HG03521 (cell line): Measurements from ENCODE around the gene ZNF444.
"Not testable (repeated sequence)": the region's sequence is repeated elsewhere in the genome, so short reads cannot be mapped to it uniquely, and the experiment has no call there.

Source experiments
- ATAC-seq: cut with Tn5 transposase; IDR thresholded peaks from one replicate; pipeline ENCODE4 v1.9.1; 2021; ENCODE audit warnings: mild to moderate bottlenecking, moderate library complexity; ENCODE audit not compliant: unreplicated experiment

The ZNF444 gene

DNA sequence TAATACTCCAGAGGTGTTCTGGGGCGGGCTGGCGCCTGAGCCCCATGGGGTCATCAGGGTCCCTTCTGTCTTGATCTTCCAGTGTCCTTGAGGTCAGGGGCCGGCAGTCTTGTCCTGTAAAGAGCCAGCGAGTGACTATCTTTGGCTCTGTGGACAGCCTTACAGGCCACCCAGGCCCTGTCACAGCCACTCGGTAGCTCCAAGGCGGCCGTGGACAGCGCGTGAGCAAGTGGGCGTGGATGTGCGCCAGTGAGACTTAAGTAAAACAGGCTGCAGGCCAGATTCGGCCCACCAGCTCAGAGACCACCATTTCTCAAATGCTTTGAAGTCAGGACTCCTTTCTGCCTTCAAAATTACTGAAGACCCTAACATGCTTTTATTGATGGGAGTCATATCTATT, 3.7 kb downstream of the ZNF444 start:
- ATAC-seq: no peak

DNA sequence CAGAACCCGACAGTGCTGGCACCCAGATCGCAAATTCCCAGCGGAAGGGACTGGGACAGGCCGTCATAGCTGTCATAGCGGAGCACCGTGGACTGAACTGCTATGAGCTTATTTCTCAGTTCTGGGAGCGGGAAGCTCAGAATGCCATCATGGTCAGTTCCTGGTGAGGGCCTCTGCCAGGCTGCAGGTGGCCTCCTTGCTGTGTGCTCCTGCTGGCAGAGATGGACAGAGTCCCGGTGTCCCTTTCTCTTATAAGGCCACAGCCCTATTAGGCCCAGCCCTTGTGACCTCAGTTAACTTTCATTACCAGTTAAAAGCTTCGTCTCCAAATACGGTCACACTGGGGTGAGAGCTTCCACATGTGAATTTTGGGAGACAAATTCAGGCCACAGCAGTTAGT, 4.6 kb downstream of the ZNF444 start:
- ATAC-seq: no peak

DNA sequence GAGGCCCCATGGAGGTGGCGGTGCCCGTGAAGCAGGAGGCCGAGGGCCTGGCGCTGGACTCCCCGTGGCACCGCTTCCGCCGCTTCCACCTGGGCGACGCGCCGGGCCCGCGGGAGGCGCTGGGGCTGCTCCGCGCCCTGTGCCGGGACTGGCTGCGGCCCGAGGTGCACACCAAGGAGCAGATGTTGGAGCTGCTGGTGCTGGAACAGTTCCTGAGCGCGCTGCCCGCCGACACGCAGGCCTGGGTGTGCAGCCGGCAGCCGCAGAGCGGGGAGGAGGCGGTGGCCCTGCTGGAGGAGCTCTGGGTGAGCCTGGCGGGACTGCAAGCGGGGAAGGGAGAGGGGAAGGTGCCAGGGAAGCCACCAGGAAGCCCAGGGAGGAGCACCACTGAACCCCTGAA, 5.8 kb downstream of the ZNF444 start:
- ATAC-seq: no peak

DNA sequence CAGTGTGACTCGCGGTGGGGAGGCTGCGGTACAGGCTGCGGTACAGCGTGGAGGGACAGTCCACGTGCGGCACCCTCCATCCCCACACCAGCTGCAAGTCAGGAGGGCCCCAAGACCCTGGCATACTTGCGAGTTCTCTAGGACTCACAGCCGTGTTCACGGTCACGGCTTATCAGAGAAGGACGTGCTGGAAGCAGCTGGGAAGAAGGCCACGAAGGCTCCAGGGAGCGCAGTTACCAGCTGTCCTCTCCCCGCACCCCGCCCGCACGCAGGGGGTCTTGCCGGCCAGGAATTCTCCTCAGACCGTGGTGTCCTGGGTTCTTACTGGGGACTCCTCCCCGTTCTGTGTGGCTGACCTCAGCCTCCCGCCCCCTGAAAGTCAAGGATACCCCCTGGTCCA, 6.2 kb downstream of the ZNF444 start:
- no peak for ATAC-seq

DNA sequence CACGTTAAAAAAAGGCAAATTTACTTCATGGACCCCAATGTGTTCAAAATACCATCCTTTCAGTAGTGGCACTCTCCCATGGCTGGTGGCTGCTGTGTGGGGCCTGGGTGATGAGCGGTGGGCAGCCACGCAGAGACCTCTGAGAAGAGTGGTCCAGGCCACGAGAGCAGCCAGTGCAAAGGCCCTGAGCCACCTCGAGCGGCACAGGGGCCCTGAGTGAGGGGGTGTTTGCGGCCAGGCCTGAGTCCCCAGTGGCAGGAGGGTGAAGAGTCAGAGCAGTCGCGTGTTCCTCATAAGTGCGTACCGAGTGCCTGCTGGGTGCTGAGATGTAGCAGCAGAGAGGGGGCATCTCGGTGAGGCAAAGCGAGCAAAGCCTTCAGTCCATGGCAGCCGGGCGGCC, 7.0 kb downstream of the ZNF444 start:
- ATAC-seq: no peak

DNA sequence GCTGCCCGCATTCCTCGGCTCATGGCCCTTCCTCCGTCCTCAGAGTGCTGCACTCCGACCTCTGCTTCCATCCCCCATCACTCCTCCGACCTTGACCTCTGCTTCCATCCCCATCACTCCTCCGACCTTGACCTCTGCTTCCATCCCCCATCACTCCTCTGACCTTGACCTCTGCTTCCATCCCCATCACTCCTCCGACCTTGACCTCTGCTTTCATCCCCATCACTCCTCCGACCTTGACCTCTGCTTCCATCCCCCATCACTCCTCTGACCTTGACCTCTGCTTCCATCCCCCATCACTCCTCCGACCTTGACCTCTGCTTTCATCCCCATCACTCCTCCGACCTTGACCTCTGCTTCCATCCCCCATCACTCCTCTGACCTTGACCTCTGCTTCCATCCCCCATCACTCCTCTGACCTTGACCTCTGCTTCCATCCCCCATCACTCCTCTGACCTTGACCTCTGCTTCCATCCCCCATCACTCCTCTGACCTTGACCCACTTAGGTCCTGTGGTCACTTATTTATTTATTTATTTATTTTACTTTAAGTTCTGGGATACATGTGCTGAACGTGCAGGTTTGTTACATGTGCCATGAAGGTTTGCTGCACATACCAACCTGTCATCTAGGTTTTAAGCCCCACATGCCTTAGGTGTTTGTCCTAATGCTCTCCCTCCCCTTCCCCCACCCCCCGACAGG, 8.0 kb downstream of the ZNF444 start:
- not testable (repeated sequence) for ATAC-seq

DNA sequence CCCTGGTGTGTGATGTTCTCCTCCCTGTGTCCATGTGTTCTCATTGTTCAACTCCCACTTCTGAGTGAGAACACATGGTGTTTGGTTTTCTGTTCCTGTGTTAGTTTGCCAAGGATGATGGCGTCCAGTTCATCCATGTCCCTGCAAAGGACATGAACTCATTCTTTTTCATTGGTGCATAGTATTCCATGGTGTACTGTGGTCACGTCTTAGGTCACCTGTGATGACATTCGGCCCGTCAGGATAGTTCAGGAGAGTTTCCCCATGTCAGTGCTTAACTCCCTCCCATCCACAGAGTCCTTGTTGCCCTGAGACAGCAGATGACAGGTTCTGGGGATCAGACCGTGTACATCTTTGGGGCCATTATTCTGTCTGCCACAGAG, 8.6 kb downstream of the ZNF444 start:
- no peak for ATAC-seq

DNA sequence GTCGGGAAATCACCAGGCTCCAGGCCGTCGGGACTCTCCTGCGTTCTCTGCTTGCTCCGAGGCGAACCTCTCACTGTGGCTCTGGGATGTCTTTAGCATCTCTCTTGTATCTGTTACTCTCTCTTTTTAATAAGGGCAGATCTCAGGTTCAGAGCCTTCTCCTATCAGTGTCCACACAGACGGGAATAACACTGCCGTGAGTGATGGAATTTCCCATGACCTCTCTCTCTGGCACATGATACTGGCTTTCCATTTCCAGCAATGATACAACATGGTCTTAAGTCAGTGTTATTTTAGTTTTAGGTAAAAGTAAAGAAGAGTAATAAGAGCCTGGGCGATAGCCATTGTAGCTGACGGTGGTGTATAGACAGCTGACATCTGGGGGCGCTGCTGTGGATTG, 9.3 kb downstream of the ZNF444 start:
- ATAC-seq: no peak

DNA sequence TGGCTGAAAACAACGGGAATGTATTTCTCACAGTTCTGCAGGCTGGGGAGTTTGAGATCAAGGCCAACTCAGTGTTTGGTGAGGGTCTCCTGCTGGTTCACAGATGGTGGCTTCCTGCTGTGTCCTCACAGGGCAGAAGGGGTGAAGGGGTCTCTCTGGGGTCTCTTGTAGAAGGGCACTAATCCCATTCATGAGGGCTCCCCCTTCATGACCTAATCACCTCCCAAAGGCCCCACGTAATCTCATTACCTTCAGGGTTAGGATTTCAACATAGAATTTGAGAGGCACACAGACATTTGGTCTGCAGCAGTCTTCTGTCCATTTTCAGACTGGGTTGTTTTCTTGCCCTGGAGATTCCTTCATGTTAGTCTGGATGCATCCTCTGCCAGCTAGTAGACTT, 11.6 kb downstream of the ZNF444 start:
- no peak for ATAC-seq

DNA sequence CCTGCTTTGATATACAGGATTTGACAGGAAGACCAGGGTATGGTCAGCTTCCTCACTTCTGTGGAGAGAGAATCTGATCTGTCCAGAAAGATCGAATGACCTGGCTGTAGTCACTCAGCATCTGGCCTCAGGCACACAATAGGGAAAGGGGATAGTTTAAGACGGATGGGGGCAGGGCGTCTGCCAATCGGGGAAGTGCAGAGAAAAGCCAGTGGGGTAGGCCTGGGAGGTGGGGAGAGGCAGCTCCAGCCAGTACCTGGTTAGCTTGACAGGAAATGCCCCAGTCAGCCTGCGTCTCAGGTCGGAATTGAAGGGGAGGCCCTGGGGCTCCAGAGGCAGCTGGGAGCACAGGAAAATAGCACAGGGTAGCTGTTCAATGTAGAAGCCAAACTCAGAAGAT, 12.4 kb downstream of the ZNF444 start:
- no peak for ATAC-seq

DNA sequence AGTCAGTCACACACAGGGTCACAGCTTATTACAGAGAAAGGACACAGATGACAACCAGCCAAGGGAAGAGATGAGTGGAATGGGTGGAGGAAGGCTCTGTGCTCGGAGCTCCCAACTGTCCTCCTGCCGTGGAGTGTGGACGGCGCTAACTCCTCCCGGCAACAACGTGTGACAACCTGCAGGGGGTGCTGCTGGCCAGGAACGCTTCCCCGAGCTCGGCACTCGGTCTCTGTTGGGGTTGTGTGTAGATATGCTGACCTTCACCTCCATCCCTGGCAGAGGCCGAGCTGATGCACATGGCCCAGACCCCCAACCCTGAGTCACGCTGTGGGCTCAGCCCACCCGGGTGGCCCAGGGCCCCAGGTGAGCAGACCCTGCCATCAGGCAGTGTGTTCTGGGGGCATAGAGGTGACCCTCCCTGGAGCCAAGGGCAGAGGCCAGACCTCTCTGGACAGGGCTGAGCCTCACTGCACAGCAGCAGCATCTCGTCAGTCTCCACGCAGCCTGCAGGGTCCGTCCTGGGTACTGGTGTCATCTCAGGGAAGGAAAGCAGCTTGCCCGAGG, 14.1 kb downstream of the ZNF444 start:
- no peak for ATAC-seq

DNA sequence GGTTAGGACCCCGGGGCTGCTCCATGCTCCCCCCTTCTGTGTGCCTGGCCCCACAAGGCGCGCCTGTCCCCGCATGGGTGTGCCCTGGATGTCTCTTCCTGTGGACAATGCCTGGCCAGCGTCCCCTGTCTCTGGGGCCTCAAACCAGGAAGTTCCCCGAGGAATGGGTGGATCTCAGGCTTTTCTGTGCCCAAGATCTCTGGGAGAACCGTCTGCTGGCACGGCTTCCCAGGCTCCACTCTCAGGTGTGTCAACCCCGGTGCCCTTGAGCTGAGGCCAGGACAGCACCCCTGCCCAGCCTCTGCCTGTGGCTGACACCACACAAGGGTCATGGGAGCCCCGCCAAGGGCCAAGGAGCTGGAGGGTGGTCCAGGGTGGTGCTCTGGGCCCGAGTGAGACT, 15.7 kb downstream of the ZNF444 start:
- ATAC-seq: no peak

DNA sequence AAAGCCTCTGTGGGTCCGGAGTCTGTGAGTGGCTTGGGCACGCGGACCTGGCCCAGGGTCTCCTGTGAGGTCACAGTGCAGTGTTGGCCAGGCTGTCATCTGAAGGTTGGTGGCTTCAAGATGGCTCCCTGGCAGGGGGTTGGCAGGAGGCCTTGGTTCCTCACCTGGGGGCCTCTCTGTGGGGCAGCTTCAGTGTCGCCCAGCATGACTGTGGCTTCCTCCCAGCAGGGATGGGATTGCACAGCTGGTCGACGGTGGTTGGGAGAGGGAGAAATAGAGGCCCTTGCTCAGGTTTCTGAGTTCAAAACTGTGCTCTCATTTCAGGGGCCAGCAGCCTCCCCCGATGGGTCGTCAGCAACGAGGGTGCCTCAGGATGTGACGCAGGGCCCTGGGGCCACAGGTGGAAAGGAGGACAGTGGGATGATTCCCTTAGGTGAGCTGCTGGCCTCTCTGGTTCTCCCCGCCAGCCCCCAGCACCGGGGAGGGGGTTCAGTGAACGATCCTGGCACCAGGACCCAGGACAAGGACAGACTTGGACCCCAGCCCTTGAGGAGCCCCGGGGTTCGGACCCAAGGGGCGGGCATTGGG, 17.2 kb downstream of the ZNF444 start:
- no peak for ATAC-seq

DNA sequence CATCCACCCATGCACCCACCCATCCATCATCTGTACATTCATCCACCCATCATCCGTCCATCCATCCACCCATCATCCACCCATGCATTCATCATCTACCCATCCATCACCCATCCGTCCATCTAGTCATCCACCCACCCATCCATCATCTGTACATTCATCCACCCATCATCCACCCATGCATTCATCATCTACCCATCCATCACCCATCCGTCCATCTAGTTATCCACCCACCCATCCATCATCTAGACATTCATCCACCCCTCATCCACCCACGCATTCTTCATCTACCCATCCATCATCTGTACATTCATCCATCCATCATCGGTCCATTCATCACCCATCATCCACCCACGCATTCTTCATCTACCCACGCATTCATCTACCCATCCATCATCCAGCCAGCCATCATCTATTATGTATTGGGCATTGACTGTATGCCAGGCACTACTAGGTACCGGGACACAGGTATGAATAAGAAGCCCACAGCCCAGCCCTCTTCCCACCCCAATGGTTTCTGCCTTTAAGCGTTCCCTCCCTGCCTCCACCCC, 18.0 kb downstream of the ZNF444 start:
- no peak for ATAC-seq

DNA sequence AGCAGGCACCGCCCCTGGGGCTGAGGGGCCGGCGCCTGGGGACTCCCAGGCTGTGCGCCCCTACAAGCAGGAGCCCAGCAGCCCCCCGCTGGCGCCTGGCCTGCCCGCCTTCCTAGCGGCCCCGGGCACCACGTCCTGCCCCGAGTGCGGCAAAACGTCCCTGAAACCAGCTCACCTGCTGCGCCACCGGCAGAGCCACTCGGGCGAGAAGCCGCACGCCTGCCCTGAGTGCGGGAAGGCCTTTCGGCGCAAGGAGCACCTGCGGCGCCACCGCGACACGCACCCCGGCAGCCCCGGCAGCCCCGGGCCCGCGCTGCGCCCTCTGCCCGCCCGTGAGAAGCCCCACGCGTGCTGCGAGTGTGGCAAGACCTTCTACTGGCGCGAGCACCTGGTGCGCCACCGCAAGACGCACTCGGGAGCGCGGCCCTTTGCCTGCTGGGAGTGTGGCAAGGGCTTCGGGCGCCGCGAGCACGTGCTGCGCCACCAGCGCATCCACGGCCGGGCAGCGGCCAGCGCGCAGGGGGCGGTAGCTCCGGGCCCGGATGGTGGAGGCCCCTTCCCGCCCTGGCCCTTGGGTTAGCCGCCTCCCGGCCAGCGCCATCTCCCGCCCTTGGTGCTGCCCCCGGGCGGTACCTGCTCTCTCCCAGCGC, 18.7 kb downstream of the ZNF444 start:
- ATAC-seq: no peak

DNA sequence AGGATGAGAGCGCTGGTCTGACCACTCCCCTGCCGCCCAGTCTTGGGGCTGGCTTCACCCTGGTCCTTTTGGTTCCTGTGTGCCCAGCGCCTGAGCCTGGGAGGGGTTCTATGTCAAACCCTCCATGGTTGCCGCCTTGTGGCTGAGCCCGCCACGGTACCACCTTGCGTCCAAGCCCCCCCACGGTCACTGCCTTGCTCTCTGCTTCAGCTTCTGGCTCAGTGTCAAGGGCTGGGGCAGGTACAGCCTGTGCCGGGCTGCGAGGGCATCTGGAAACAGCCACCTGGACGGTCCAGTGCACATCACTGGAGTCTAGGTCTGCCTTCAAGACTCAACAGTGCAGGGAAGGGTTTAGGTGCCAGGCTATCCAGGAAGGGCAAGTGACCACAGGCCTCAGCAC, 20.4 kb downstream of the ZNF444 start:
- no peak for ATAC-seq

DNA sequence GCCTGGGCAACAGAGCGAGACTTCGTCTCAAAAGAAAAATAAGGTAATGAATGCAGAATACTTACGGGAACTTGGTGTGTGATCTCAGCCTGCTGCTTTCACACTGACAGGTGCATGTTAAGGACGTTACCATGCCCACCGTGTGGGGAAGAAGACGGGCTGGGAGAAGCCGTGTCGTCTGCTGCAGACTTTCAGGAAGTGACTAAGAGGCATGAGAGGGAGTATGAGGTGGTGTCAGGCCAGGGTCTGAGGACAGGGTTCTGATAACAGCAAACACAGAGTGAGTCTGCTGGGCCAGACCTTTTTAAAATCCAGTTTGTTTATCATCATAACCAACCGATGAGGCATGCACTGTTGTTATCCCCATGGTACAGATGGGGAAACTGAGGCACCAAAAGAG, 21.2 kb downstream of the ZNF444 start:
- ATAC-seq: no peak

DNA sequence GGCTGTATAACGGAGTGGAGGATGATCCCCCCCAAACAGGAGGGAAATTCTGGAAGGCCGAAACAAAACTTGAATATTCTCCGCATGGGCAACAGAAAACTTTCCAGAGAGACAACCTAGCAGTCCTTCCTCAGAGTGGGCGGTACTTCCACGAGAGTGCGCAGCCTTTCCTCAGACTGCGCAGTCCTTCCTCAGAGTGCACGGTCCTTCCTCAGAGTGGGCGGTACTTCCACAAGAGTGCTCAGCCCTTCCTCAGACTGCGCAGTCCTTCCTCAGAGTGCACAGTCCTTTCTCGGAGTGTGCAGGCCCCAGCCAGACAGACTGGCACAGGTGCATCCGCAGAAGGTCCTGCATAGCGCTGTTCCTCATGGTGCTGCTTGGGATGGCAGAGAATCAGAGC, 22.0 kb downstream of the ZNF444 start:
- ATAC-seq: no peak

DNA sequence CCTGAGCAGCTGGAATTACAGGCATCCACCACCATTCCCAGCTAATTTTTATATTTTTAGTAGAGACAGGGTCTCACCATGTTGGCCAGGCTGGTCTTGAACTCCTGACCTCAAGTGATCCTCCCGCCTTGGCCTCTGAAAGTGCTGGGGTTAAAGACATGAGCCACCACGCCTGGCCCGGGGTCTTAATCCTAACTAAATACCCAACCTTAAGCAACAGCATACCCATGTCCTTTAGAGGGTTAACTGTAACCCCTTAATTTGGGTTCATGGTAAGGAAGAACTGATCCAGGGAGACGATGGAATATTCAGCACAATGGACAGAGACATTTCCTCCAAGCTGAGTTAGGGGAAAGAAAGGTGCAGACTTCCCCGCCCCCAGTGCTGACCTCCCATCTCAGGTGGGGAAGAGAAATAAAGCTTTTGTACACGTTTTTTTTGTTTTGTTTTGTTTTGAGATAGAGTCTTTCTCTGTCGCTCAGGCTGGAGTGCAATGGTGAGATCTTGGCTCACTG, 26.0 kb downstream of the ZNF444 start:
- no peak for ATAC-seq

DNA sequence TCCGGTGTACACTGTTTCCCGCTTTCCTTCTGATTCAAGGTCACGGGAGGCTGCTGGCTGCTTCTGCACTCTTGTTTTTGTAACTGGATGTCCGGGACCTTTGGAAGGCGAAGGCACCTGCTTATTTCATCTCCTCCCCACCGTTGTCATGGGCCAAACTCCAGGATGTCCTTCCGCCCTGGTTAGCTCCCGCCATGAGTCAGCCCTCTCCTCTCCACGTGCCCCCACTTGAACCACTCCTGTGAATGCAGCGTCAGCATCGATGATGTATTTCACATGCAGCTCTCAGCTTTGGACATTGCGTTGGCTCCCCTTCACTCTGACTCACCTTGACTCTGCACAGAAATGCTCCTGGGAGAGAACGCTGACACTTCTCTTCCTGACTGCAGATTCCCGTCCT, 29.2 kb downstream of the ZNF444 start:
- ATAC-seq: no peak

DNA sequence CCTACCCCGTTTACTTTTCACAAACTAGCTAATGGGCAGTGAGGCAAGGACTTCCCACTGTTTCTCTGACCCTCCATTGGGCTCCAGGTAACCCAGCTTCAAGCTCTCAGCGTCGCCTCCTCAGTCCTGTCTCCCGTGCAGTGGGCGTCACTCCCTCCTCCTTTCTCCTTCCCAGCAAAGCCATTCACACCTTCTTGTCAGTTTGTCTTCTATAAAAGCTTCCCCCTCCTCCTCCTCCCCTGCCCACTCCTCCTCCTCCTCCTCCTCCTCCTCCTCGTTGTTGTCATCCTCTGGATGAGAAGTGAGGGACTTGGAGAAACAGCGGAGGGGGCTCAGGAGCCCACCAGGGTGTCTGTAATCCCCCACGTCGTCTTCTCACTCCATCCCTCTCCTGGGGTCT, 33.0 kb downstream of the ZNF444 start:
- ATAC-seq: no peak

DNA sequence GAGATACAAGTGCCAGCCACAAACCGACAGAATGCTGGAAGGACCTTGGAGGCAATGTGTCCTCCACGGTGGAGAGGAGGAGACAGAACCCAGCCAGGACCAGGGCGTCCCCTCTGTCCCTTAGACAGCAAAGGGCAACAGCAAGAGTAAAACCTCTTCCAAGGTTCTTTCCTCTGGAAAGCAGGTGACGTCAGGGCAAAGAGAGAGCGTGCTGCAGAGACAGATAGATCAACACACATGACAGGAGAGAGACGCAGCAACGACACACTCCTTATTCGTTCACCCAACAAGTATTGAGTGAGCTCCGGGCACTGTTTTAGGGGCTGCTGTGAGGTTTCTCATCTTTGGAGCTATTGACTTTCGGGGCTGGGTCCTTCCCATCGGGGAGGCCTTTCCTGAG, 33.5 kb downstream of the ZNF444 start:
- ATAC-seq: no peak
